GM18508 (cell line): ENCODE data around the gene ZFP62.
A peak's percentile ranks its signal among the peaks of the same experiment; 100 is the strongest.
"Not testable (repeated sequence)": the region's sequence is repeated elsewhere in the genome, so short reads cannot be mapped to it uniquely, and the experiment has no call there.

Experiments used
- ATAC-seq: cut with Tn5 transposase; IDR thresholded peaks from one replicate; pipeline ENCODE4 v1.9.1; 2021; ENCODE audit warnings: moderate number of reproducible peaks; ENCODE audit not compliant: insufficient read depth, unreplicated experiment

ZFP62 gene

GRCh38 chr5:180831139-180832093, 29.7 kb downstream of the ZFP62 start:
- peak; percentile 39 for ATAC-seq

- peak; percentile 23 for ATAC-seq
Observed at GRCh38 chr5:180830253-180831138, 30.6 kb downstream of the ZFP62 start.

- no peak for ATAC-seq
Observed at GRCh38 chr5:180829726-180830125, 31.4 kb downstream of the ZFP62 start.

GRCh38 chr5:180828756-180829531, 32.1 kb downstream of the ZFP62 start:
- ATAC-seq = not testable (repeated sequence)

- not testable (repeated sequence) for ATAC-seq
Observed at GRCh38 chr5:180827374-180827773, 33.7 kb downstream of the ZFP62 start.

- ATAC-seq = no peak
Observed at GRCh38 chr5:180825768-180826525, 35.1 kb downstream of the ZFP62 start.

GRCh38 chr5:180824630-180825476, 36.2 kb downstream of the ZFP62 start:
- ATAC-seq = no peak

GRCh38 chr5:180823940-180824629, 37.0 kb downstream of the ZFP62 start:
- no peak for ATAC-seq

- no peak for ATAC-seq
Observed at GRCh38 chr5:180823346-180823745, 37.7 kb downstream of the ZFP62 start.

GRCh38 chr5:180821538-180821937, 39.5 kb downstream of the ZFP62 start:
- no peak for ATAC-seq

GRCh38 chr5:180820788-180821321, 40.2 kb downstream of the ZFP62 start:
- no peak for ATAC-seq

GRCh38 chr5:180818677-180819341, 42.3 kb downstream of the ZFP62 start:
- no peak for ATAC-seq

- ATAC-seq = no peak
Observed at GRCh38 chr5:180817893-180818674, 43.0 kb downstream of the ZFP62 start.

- ATAC-seq = no peak
Observed at GRCh38 chr5:180816608-180817534, 44.2 kb downstream of the ZFP62 start.

GRCh38 chr5:180815293-180815917, 45.7 kb downstream of the ZFP62 start:
- no peak for ATAC-seq
